ENCODE data around the gene TVP23B.
A peak's percentile ranks its signal among the peaks of the same experiment; 100 is the strongest.
"Not testable (repeated sequence)": the region's sequence is repeated elsewhere in the genome, so short reads cannot be mapped to it uniquely, and the experiment has no call there.

Gene TVP23B

GRCh38 chr17:18821430-18821829 lies 40.4 kb downstream of the TVP23B start:
- not testable (repeated sequence) for H3K4me3 Mint-ChIP-seq; DNase-seq (ENCODE audit: low spot score); H3K27ac Mint-ChIP-seq; H3K36me3 Mint-ChIP-seq (ENCODE audit: low read depth); H3K27me3 Mint-ChIP-seq (ENCODE audit: low read depth); H3K9me3 Mint-ChIP-seq
- H3K4me1 Mint-ChIP-seq (ENCODE audit: low read depth) = peaks cover 13% of the 10 kb centered on the region

GRCh38 chr17:18827613-18828012 lies 46.6 kb downstream of the TVP23B start:
- H3K4me3 Mint-ChIP-seq; H3K27me3 Mint-ChIP-seq (ENCODE audit: low read depth); H3K9me3 Mint-ChIP-seq; H3K36me3 Mint-ChIP-seq (ENCODE audit: low read depth); H3K4me1 Mint-ChIP-seq (ENCODE audit: low read depth); DNase-seq (ENCODE audit: low spot score); H3K27ac Mint-ChIP-seq: not testable (repeated sequence)

DNA sequence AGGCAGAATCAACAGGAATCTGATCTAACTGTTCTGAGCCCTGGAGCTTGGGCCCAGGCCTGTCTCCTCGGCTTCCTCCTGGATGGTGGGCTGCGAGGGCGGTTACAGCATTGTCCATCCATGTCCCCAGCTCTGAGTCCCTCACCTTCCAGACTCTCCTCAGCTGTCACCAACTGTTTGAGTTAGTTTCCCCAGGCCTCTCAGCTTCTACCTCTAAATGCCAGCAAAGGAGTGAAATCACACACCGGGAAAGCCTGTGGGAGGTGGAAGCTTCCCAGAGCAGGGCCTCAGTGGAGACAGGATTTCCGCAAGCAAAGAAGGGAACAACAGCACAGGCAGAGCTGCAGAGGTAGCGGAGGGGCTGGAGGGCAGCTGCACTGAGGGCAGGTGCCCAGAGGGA lies 67.5 kb downstream of the TVP23B start:
- no peak overlapping the region for H3K4me3 Mint-ChIP-seq
- H3K36me3 Mint-ChIP-seq (ENCODE audit: low read depth) = no peaks in the 10 kb centered on the region
- H3K4me1 Mint-ChIP-seq (ENCODE audit: low read depth) = no peaks in the 10 kb centered on the region
- no peak for DNase-seq (ENCODE audit: low spot score)
- H3K27me3 Mint-ChIP-seq (ENCODE audit: low read depth) = peaks cover 3% of the 10 kb centered on the region
- no peak overlapping the region for H3K27ac Mint-ChIP-seq
- no peaks in the 10 kb centered on the region for H3K9me3 Mint-ChIP-seq

- Mint-ChIP-seq H3K4me1 (ENCODE audit: low read depth) (peaks cover 9% of the 10 kb centered on the region), H3K9me3 (no peaks in the 10 kb centered on the region), H3K36me3 (ENCODE audit: low read depth) (no peaks in the 10 kb centered on the region), H3K4me3 (no peak overlapping the region), H3K27ac (peak overlapping the region; percentile 47), H3K27me3 (ENCODE audit: low read depth) (no peaks in the 10 kb centered on the region)
- DNase-seq (ENCODE audit: low spot score) = no peak
Observed at GRCh38 chr17:18850679-18851078, 69.7 kb downstream of the TVP23B start.

- H3K27me3 Mint-ChIP-seq (ENCODE audit: low read depth) = no peaks in the 10 kb centered on the region
- H3K4me3 Mint-ChIP-seq = no peak overlapping the region
- H3K36me3 Mint-ChIP-seq (ENCODE audit: low read depth) = no peaks in the 10 kb centered on the region
Observed at GRCh38 chr17:18851201-18851600, 70.2 kb downstream of the TVP23B start.

GRCh38 chr17:18854956-18855355 lies 74.0 kb downstream of the TVP23B start:
- H3K9me3 Mint-ChIP-seq = no peaks in the 10 kb centered on the region
- no peak overlapping the region for H3K27ac Mint-ChIP-seq
- peak overlapping the region; percentile 91 for H3K4me3 Mint-ChIP-seq
- peaks cover 3% of the 10 kb centered on the region for H3K36me3 Mint-ChIP-seq (ENCODE audit: low read depth)
- H3K27me3 Mint-ChIP-seq (ENCODE audit: low read depth) = no peaks in the 10 kb centered on the region
- H3K4me1 Mint-ChIP-seq (ENCODE audit: low read depth) = peaks cover 23% of the 10 kb centered on the region
- DNase-seq (ENCODE audit: low spot score) = no peak

More at GRCh38 chr17:18851201-18851600, 70.2 kb downstream of the TVP23B start:
- peak overlapping the region; percentile 47 for H3K27ac Mint-ChIP-seq
- no peaks in the 10 kb centered on the region for H3K9me3 Mint-ChIP-seq
- DNase-seq (ENCODE audit: low spot score) = no peak
- H3K4me1 Mint-ChIP-seq (ENCODE audit: low read depth) = peaks cover 11% of the 10 kb centered on the region

GRCh38 chr17:18855831-18856569 lies 75.0 kb downstream of the TVP23B start:
- Mint-ChIP-seq H3K27ac (peak overlapping the region; percentile 95), H3K9me3 (no peaks in the 10 kb centered on the region), H3K4me3 (peak overlapping the region; percentile 91), H3K27me3 (ENCODE audit: low read depth) (no peaks in the 10 kb centered on the region), H3K36me3 (ENCODE audit: low read depth) (peaks cover 3% of the 10 kb centered on the region), H3K4me1 (ENCODE audit: low read depth) (peaks cover 34% of the 10 kb centered on the region)
- peak; percentile 90 for DNase-seq (ENCODE audit: low spot score)
